PC-3 (cell line): ENCODE data around the gene AGGF1. TPM values are rescaled to one million over a fixed set of nuclear protein-coding genes. Genes with fewer than 3 reads are reported as not detected.
"Not testable (repeated sequence)": the region's sequence is repeated elsewhere in the genome, so short reads cannot be mapped to it uniquely, and the experiment has no call there.

Source experiments
- ATAC-seq: fragments of 200-7000 bp; cut with Tn5 transposase; 2 replicates; pipeline ENCODE4 v1.9.1; 2020; ENCODE audit warnings: mild to moderate bottlenecking, moderate library complexity
- BruUV-seq: library from RNA; stranded (reverse); fragments of 400-500 nt; replicated peaks from 2 replicates; lab custom pipeline; 2021; lab: Mats Ljungman, UMichigan
- CTCF ChIA-PET: fragments of 300-600 bp; sonication (Branson Sonifier 250); formaldehyde crosslinking; loops from one replicate; lab custom pipeline; 2022; ENCODE audit warnings: antibody characterized with exemption; lab: Charles Lee
- POLR2A ChIA-PET: fragments of 300-600 bp; sonication (Branson Sonifier 250); formaldehyde crosslinking; loops from one replicate; lab custom pipeline; 2022; ENCODE audit warnings: antibody characterized with exemption; ENCODE audit not compliant: unreplicated experiment; lab: Charles Lee
- DNase-seq: peaks from one replicate; pipeline ENCODE4 v3.0.0-alpha.2; 2015
- H2AFZ ChIP-seq: fragments of 300-600 bp; sonication (generic); 2 replicates; pipeline ENCODE4 v1.6.0; 2016; ENCODE audit warnings: antibody characterized with exemption, low read length
- H3F3A ChIP-seq: fragments of 300-600 bp; sonication (generic); one replicate; pipeline ENCODE4 v1.6.0; 2017; ENCODE audit warnings: antibody characterized with exemption, low read length, control low read depth, mild to moderate bottlenecking; ENCODE audit not compliant: unreplicated experiment
- H3K27ac ChIP-seq: fragments of 300-600 bp; sonication (generic); 2 replicates; pipeline ENCODE4 v1.5.1; 2016; ENCODE audit warnings: mild to moderate bottlenecking, low read length
- H3K27me3 ChIP-seq: fragments of 300-600 bp; sonication (generic); 2 replicates; pipeline ENCODE4 v1.6.1; 2016; ENCODE audit warnings: low read length, mixed read lengths
- H3K36me3 ChIP-seq: fragments of 300-600 bp; sonication (generic); 2 replicates; pipeline ENCODE4 v1.6.1; 2016; ENCODE audit warnings: low read depth, mixed run types, low read length, mixed read lengths
- H3K4me1 ChIP-seq: fragments of 300-600 bp; sonication (generic); 2 replicates; pipeline ENCODE4 v1.5.1; 2016; ENCODE audit warnings: low read length; ENCODE audit not compliant: insufficient read depth
- H3K4me2 ChIP-seq: fragments of 300-600 bp; sonication (generic); 2 replicates; pipeline ENCODE4 v1.6.0; 2016; ENCODE audit warnings: low read length
- H3K4me3 ChIP-seq: fragments of 300-600 bp; sonication (generic); 2 replicates; pipeline ENCODE4 v1.5.1; 2016; ENCODE audit warnings: mild to moderate bottlenecking, low read length, mixed read lengths
- H3K79me2 ChIP-seq: fragments of 300-600 bp; sonication (generic); 2 replicates; pipeline ENCODE4 v1.6.1; 2017; ENCODE audit warnings: low read length, mixed read lengths
- H3K9ac ChIP-seq: fragments of 300-600 bp; sonication (generic); 2 replicates; pipeline ENCODE4 v1.6.0; 2016; ENCODE audit warnings: mild to moderate bottlenecking, low read length
- H3K9me2 ChIP-seq: fragments of 300-600 bp; sonication (generic); replicated peaks from 2 replicates; pipeline ENCODE4 v1.6.1; 2016; ENCODE audit warnings: mixed run types, low read length, mixed read lengths
- H3K9me3 ChIP-seq: fragments of 300-600 bp; sonication (generic); 2 replicates; pipeline ENCODE4 v1.6.1; 2016; ENCODE audit warnings: low read length, mixed read lengths
- H4K20me1 ChIP-seq: fragments of 300-600 bp; sonication (generic); 2 replicates; pipeline ENCODE4 v1.6.1; 2016; ENCODE audit warnings: low read length, mixed read lengths
- EZH2 ChIP-seq: fragments of 300-600 bp; sonication (generic); IDR thresholded peaks from one replicate; pipeline ENCODE4 v1.6.1; 2017; ENCODE audit warnings: antibody characterized with exemption, mild to moderate bottlenecking, low read length; ENCODE audit not compliant: unreplicated experiment
- EZH2phosphoT487 ChIP-seq: fragments of 300-600 bp; sonication (generic); IDR thresholded peaks from 2 replicates; pipeline ENCODE4 v1.6.1; 2018; ENCODE audit warnings: mild to moderate bottlenecking, antibody characterized with exemption, low read length, borderline replicate concordance
- intact Hi-C: fragments of 100-400 bp; cut with micrococcal nuclease; formaldehyde crosslinking; loops from 2 replicates; pipeline ENCODE4 v1.9.0; 2023
- total RNA-seq: library from RNA; depleted of rRNA; stranded (reverse); fragments of >200 nt; gene quantifications from 2 replicates; pipeline ENCODE4 v1.2.3, GENCODE V29; 2014
- TF ChIP-seq, protein P1 (sequence below): fragments of 300-600 bp; sonication (generic); conservative IDR thresholded peaks from 2 replicates; pipeline ENCODE4 v1.5.1; 2017; ENCODE audit warnings: antibody characterized with exemption, low read depth, mild to moderate bottlenecking, low read length

AGGF1 gene
- total RNA-seq, 1 experiment from 2014 or later: 14.4 TPM

- Histone ChIP-seq H4K20me1 (no peaks in the 10 kb centered on the region), H3K9me3 (no peaks in the 10 kb centered on the region), H3K4me1 (peaks cover 7% of the 10 kb centered on the region; the same call in 1 of the 2 replicates), H3K4me2 (no peak overlapping the region), H3K9ac (no peak overlapping the region), H3F3A (no peaks in the 10 kb centered on the region), H3K27me3 (no peaks in the 10 kb centered on the region), H3K9me2 (no peaks in the 10 kb centered on the region), H2AFZ (no peak overlapping the region), H3K79me2 (no peaks in the 10 kb centered on the region), H3K27ac (no peak overlapping the region), H3K36me3 (no peaks in the 10 kb centered on the region), H3K4me3 (no peak overlapping the region)
- POLR2A ChIA-PET: no interaction called here
- TF ChIP-seq EZH2phosphoT487 (no peak), EZH2 (no peak)
- TF ChIP-seq, protein P1, sequence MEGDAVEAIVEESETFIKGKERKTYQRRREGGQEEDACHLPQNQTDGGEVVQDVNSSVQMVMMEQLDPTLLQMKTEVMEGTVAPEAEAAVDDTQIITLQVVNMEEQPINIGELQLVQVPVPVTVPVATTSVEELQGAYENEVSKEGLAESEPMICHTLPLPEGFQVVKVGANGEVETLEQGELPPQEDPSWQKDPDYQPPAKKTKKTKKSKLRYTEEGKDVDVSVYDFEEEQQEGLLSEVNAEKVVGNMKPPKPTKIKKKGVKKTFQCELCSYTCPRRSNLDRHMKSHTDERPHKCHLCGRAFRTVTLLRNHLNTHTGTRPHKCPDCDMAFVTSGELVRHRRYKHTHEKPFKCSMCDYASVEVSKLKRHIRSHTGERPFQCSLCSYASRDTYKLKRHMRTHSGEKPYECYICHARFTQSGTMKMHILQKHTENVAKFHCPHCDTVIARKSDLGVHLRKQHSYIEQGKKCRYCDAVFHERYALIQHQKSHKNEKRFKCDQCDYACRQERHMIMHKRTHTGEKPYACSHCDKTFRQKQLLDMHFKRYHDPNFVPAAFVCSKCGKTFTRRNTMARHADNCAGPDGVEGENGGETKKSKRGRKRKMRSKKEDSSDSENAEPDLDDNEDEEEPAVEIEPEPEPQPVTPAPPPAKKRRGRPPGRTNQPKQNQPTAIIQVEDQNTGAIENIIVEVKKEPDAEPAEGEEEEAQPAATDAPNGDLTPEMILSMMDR: no peak
- DNase-seq (no peak), ATAC-seq (no peak)
- intact Hi-C loops: no loop called here
- CTCF ChIA-PET: no interaction called here
- no TSS peak for BruUV-seq
Measured at GRCh38 chr5:76990899-76991459, 39.2 kb upstream of the AGGF1 start.

DNA sequence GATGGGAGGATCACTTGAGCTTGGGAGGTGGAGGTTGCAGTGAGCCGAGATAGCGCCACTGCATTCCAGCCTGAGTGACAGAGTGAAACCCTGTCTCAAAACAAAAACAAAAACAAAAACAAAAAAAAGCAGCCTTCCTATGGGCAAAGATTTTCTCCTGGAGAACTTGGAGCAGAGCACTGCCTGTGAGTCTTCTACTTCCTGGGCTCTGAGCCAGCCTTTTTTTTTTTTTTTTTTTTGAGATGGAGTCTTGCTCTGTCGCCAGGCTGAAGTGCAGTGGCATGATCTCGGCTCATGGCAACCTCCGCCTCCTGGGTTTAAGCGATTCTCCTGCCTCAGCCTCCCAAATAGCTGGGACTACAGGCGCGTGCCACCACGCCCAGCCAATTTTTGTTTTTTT lies 36.8 kb upstream of the AGGF1 start:
- H3K27me3 ChIP-seq, H3K9me3 ChIP-seq, POLR2A ChIA-PET, H3K79me2 ChIP-seq, H2AFZ ChIP-seq, H3K9me2 ChIP-seq, CTCF ChIA-PET, H3K36me3 ChIP-seq, DNase-seq, H3K4me2 ChIP-seq, BruUV-seq, ATAC-seq, H4K20me1 ChIP-seq, H3K4me1 ChIP-seq, intact Hi-C loops, H3K4me3 ChIP-seq, H3F3A ChIP-seq, H3K9ac ChIP-seq: not testable (repeated sequence)
- H3K27ac ChIP-seq: peak overlapping the region; percentile 76

- no peak overlapping the region for H3K4me2 ChIP-seq
- intact Hi-C loops: no loop called here
- H3K9me2 ChIP-seq: no peaks in the 10 kb centered on the region
- BruUV-seq: no TSS peak
- peak overlapping the region; percentile 76; the same call in 1 of the 2 replicates for H3K27ac ChIP-seq
- no peaks in the 10 kb centered on the region for H3K36me3 ChIP-seq
- DNase-seq (peak; percentile 65), ATAC-seq (peak; percentile 97)
- ChIA-PET POLR2A (no interaction called here), CTCF (no interaction called here)
- H4K20me1 ChIP-seq: no peaks in the 10 kb centered on the region
- no peaks in the 10 kb centered on the region for H3K79me2 ChIP-seq
- no peak overlapping the region for H2AFZ ChIP-seq
- no peak overlapping the region for H3K9ac ChIP-seq
- H3K27me3 ChIP-seq: no peaks in the 10 kb centered on the region
- no peaks in the 10 kb centered on the region for H3K9me3 ChIP-seq
- peaks cover 7% of the 10 kb centered on the region; the same call in 1 of the 2 replicates for H3K4me1 ChIP-seq
- TF ChIP-seq, protein P1: no peak
- TF ChIP-seq EZH2phosphoT487 (no peak), EZH2 (no peak)
- H3K4me3 ChIP-seq: no peak overlapping the region
- no peaks in the 10 kb centered on the region for H3F3A ChIP-seq
Measured at GRCh38 chr5:76994337-76994736, 35.9 kb upstream of the AGGF1 start.

DNA sequence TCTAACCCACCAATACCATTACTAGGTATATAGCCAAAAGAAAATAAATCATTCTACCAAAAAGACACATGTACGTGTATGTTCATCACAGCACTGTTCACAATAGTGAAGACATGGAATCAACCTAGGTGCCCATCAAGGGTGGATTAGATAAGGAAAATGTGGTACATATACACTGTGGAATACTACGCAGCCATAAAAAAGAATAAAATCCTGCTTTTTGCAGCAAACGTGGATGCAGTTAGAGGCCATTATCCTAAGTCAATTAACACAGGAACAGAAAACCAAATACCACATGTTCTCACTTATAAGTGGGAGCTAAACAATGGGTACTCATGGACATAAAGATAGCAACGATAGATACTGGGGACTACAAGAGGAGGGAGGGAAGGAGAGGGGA lies 32.0 kb upstream of the AGGF1 start:
- CTCF ChIA-PET, ATAC-seq, POLR2A ChIA-PET, H3K36me3 ChIP-seq, H3K79me2 ChIP-seq, H3K27ac ChIP-seq, H2AFZ ChIP-seq, H3K4me3 ChIP-seq, H3K9me2 ChIP-seq, BruUV-seq, DNase-seq, H4K20me1 ChIP-seq, H3F3A ChIP-seq, intact Hi-C loops, H3K9me3 ChIP-seq, H3K9ac ChIP-seq, H3K4me1 ChIP-seq, H3K4me2 ChIP-seq, H3K27me3 ChIP-seq: not testable (repeated sequence)
